ENCODE data around the gene CNKSR3. TPM values are rescaled to one million over a fixed set of nuclear protein-coding genes. Genes with fewer than 3 reads are reported as not detected.

CNKSR3 gene
- total RNA-seq, 6 donors from 2014 or later, result 2.1 to 14.3 (median 7.5) TPM

GRCh38 chr6:154450498-154450897, 60.0 kb downstream of the CNKSR3 start:
- no peaks in the 10 kb centered on the region for H3K27me3 ChIP-seq
- no peak overlapping the region for H3K4me3 ChIP-seq
- no peak for DNase-seq
- no peaks in the 10 kb centered on the region for H3K9me3 ChIP-seq
- no peak for ATAC-seq (ENCODE audit: low FRiP score in 2 of 2)
- TF ChIP-seq POLR2A (IDR thresholded peaks at IDR 0.05) (no peak), EP300 (IDR thresholded peaks at IDR 0.05) (no peak), POLR2AphosphoS5 (IDR thresholded peaks at IDR 0.05) (no peak), CTCF (IDR thresholded peaks at IDR 0.05) (no peak)
- H3K4me1 ChIP-seq, result peaks cover 5 to 12% (median 11%) of the 10 kb centered on the region in 4 donors
- H3K27ac ChIP-seq, result no peak overlapping the region
- WGBS, 2 donors, result 87 to 92% methylated on average over 3 of the region's 3 CpGs
- peaks cover 0 to 2% (median 0%) of the 10 kb centered on the region in 4 donors for H3K36me3 ChIP-seq

- Histone ChIP-seq H3K9me3 (no peaks in the 10 kb centered on the region), H3K4me1 (peaks cover 5 to 12% (median 11%) of the 10 kb centered on the region in 4 donors), H3K27me3 (no peaks in the 10 kb centered on the region), H3K4me3 (peak overlapping the region in 1 of 4 donors; percentile 1), H3K27ac (peak overlapping the region in 2 of 4 donors; percentile 9 to 25), H3K36me3 (peaks cover 0 to 2% (median 0%) of the 10 kb centered on the region in 4 donors)
- WGBS, 2 donors, result 34 to 48% methylated on average over 11 of the region's 11 CpGs
- no peak for TF ChIP-seq POLR2A (IDR thresholded peaks at IDR 0.05)
- TF ChIP-seq CTCF (IDR thresholded peaks at IDR 0.05), result peak in 2 of 6 experiments; percentile 42 to 50
- TF ChIP-seq POLR2AphosphoS5 (IDR thresholded peaks at IDR 0.05), result no peak
- no peak for TF ChIP-seq EP300 (IDR thresholded peaks at IDR 0.05)
- DNase-seq (no peak), ATAC-seq (ENCODE audit: low FRiP score in 2 of 2) (peak in 1 of 2 donors; percentile 85)
These were observed 61.9 kb downstream of the CNKSR3 start for GRCh38 chr6:154448448-154449096.

- 27 to 47% methylated on average over 2 of the region's 2 CpGs for WGBS, 2 donors
- peak overlapping the region in 1 of 4 donors; percentile 1 for H3K4me3 ChIP-seq
- ATAC-seq (ENCODE audit: low FRiP score in 2 of 2), result no peak
These were observed 62.5 kb downstream of the CNKSR3 start for GRCh38 chr6:154447954-154448353.

GRCh38 chr6:154446984-154447383, 63.5 kb downstream of the CNKSR3 start:
- no peak for DNase-seq
- TF ChIP-seq POLR2A (IDR thresholded peaks at IDR 0.05) (no peak), EP300 (IDR thresholded peaks at IDR 0.05) (no peak), POLR2AphosphoS5 (IDR thresholded peaks at IDR 0.05) (no peak), CTCF (IDR thresholded peaks at IDR 0.05) (no peak)
- Histone ChIP-seq H3K9me3 (no peaks in the 10 kb centered on the region), H3K4me3 (no peak overlapping the region), H3K27me3 (no peaks in the 10 kb centered on the region), H3K36me3 (peaks cover 0 to 2% (median 0%) of the 10 kb centered on the region in 4 donors), H3K4me1 (peaks cover 5 to 12% (median 11%) of the 10 kb centered on the region in 4 donors), H3K27ac (no peak overlapping the region)
- no peak for ATAC-seq (ENCODE audit: low FRiP score in 2 of 2)
- WGBS, 2 donors, result 92 to 95% methylated on average over 8 of the region's 8 CpGs

More at GRCh38 chr6:154447954-154448353, 62.5 kb downstream of the CNKSR3 start:
- Histone ChIP-seq H3K36me3 (peaks cover 0 to 2% (median 0%) of the 10 kb centered on the region in 4 donors), H3K27me3 (no peaks in the 10 kb centered on the region), H3K9me3 (no peaks in the 10 kb centered on the region), H3K27ac (no peak overlapping the region), H3K4me1 (peaks cover 5 to 12% (median 11%) of the 10 kb centered on the region in 4 donors)
- DNase-seq, result no peak
- TF ChIP-seq EP300 (IDR thresholded peaks at IDR 0.05) (no peak), POLR2AphosphoS5 (IDR thresholded peaks at IDR 0.05) (no peak), CTCF (IDR thresholded peaks at IDR 0.05) (no peak), POLR2A (IDR thresholded peaks at IDR 0.05) (no peak)
